HG03354 (cell line): ENCODE results near the gene CPNE2.

ENCODE experiments used
- ATAC-seq: cut with Tn5 transposase; IDR thresholded peaks from one replicate; pipeline ENCODE4 v1.9.1; 2021; ENCODE audit warnings: mild to moderate bottlenecking; ENCODE audit not compliant: unreplicated experiment, poor library complexity, severe bottlenecking

Gene CPNE2

DNA sequence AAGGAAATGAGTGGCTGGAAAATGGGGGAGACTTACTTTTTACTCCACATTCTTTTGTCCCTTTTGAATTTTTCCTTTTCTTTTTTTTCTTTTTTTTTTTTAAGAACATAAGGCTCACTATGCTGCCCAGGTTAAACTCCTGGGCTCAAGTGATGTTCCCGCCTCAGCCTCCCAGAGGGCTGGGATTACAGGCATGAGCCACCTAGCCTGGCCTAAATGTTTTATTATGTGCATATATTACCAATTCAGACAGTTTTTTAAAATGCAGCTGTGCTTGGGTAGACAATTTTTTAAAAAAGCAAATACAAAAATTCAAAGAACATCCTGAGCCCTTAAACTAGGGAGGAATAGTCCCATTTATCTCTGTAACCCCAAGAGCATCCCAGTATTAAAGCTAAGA is 65.2 kb downstream of the CPNE2 start:
- no peak for ATAC-seq

- no peak for ATAC-seq
Observed at GRCh38 chr16:57159447-57159846, 67.1 kb downstream of the CPNE2 start.

- no peak for ATAC-seq
Observed at GRCh38 chr16:57163842-57164241, 71.5 kb downstream of the CPNE2 start.

DNA sequence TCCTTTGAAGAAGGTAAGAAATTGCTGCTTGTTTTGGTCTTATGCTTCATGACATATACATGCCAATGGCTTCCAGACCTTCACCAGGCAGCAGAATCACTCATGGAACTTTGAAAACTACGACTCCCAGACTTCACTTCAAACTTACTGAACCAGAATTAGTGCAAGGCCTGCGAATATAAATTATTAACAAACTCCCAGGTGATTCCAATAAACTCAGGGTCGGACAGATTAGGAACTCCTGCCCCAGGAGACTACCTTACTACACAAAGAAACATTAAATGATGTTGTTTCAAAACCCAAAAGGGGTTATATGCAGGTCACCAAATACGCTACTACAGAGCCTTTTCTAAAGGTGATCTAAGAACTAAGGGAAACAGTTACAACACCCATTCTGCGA is 73.1 kb downstream of the CPNE2 start:
- ATAC-seq, result no peak

DNA sequence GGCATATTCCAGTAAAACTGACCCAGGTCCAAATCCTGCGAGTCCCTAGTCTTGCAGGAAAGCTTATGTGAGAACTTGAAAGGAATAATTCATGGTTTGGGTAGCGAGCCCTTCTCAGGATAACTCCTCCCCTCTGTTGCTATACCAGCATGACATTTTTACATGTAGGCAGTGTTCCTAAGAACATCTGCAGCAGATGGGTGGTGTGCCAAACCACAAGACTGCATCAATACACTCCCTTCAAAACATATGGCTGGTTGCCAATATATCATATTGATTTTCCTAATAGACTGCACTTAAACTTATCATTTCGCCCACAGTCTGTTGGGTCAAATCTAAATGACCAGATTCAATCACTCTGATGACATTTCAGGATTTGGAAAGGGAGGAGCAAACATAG is 73.6 kb downstream of the CPNE2 start:
- ATAC-seq, result no peak

DNA sequence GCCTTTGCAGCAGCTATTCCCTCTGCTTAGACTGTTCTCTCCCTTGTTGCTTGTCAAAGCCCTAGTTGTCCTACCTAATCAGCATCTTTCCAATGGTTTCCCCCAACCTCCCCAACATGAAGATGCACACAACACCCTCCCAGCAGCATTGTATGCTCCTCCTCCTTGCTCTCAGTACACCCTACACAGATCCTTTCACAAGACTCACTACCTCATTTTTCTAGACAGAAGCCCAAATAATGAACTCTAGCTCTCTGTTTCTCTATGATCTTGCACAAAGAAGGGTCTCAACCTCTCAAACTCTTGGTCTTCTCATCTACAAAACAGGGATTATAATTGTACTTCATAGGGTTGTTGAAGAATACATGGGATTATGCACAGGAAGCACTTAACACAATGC is 74.1 kb downstream of the CPNE2 start:
- no peak for ATAC-seq

GRCh38 chr16:57166951-57167350 is 74.6 kb downstream of the CPNE2 start:
- no peak for ATAC-seq

DNA sequence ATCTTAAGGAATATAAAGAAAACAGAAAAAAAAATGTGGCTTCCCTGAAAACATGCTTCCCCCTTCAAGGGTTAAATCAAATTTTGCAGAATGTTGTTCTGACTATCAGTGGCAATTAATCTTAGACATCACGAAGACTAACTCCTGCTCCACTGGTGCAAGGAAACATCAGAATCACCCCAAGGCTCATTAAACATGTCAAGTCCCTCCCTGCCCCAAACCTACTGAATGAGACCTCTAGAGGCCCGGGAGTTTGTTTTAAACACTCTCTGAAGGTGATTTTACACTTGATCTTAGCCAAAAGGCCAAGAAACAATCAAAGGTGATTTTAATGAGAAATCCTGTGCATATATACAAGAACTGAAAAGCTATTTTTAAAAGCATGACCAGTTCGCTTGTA is 75.2 kb downstream of the CPNE2 start:
- no peak for ATAC-seq

- ATAC-seq, result no peak
Observed at GRCh38 chr16:57167953-57168352, 75.6 kb downstream of the CPNE2 start.

DNA sequence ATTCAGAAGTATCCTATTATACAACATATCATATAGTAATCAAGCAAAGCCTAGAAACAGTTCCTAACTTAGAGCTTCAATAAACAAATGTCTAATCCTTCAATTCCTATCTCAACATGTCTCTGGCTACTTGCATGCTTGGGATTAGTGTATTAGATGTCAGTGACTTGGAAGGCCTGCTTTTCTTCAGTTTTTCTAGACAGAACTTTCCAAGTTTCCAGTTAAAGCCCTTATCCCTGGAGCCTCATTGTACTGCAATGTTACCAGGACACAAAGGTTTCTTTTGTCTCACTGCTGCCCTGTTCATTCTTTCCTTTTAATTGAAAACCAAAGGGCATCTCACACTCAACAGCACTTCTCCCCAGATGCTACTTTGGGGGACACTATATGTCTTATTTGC is 76.9 kb downstream of the CPNE2 start:
- ATAC-seq, result no peak

DNA sequence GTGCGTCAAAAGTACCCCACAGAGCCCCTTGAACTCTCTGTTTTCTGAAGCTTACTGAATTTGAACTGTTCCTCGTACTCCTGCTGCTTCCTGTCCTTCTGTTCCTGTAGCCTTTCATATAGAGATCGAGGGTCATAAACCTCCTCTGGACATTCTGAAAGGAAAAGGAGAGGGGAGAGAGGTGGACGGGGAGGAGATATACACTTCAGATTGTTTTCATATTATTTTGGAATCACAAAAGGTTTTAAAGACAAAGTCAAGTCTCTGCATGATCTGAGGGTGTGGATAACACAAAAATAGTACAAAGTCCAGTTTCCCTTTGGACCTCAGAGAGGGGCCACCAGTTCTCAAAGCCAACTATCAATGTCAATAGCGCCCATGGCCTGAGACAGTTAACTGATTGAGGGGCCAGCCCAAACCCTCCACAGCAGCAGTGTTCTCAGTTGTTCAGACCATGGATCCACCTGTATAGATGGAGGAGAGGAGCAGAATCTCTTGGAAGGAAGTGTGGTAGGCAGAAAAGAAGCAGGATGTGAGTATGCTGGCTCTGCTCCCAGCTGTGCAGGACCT is 80.4 kb downstream of the CPNE2 start:
- no peak for ATAC-seq

DNA sequence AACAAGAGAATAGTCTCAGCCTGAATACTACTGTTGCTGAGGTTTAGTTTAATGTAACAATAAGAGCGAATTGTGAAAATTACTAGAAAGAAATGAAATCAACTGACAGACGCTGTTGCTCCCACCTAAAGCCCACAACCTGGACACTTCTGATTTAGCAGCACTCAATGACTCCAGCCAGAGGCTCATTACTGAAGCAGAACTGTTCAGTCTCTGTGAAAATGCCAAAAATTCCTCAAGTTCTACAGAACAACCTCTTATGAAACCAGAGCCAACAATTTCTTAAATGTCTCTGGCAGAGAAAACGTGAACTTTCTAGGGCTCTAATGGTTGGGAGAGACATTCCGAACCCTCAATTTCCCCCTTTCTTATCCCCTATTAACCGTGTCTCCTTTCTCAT is 83.5 kb downstream of the CPNE2 start:
- ATAC-seq, result no peak

DNA sequence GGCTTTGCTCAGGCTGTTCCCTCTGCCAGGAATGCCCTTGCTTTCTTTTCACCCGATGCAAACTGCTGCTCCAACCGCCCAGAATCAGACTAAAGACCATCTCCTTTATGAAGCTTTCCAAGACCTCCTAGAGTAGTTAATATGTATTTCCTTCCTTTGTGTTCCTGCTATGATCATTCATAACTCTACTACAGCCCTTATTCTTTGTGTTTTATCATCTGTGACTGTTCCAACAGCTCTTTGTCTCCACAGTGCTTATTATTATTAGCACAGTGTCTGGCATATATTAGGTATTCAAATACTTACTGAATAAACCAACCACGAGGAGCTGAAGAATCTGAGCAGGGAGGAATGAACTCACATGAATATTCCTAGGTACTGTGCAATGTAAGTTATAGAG is 85.8 kb downstream of the CPNE2 start:
- no peak for ATAC-seq

GRCh38 chr16:57178793-57179212 is 86.4 kb downstream of the CPNE2 start:
- ATAC-seq, result no peak

GRCh38 chr16:57179215-57179828 is 86.9 kb downstream of the CPNE2 start:
- no peak for ATAC-seq

DNA sequence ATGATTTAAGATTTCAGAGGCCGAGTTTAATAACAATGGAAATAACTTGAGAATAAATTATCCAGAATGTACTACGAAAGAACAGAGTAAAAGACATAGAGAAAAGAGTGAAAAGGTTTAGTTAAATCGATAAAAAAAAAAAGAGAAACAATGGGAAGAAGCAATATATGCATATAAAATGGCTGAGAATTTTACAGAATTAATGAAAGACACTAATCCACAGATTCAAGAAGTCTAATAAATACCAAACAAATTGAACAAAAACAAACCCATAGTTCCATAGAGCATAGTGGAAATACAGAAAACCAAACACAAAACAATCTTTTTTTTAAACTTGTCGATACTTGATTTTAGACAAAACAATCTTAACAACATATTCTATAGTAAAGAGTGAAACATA is 91.7 kb downstream of the CPNE2 start:
- no peak for ATAC-seq

- ATAC-seq, result no peak
Observed at GRCh38 chr16:57184887-57185445, 92.6 kb downstream of the CPNE2 start.

DNA sequence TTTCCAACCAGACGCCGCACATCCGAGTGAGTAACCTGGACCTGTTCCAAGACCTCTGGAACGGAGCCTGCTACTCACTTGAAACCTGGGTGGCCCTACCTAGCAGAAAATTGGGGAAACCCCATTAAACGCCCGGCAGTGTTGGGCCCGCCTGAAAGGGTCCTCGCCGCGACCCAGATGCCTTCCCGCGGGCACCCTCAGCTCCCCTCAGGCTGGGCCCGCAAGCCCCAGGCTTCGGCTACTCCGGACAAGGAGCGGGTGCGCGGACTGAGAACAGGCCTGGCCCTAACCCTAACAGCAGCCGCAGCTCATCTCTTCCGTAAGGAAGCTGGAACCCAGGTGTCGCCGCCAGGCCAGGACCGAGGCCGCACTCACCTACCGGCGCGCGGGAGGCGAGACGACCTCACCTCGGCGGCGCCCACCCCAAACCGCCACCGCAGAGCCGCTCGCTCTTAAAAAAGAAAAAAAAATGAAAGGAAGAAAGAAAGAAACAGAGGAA is 93.1 kb downstream of the CPNE2 start:
- peak; percentile 45 for ATAC-seq

DNA sequence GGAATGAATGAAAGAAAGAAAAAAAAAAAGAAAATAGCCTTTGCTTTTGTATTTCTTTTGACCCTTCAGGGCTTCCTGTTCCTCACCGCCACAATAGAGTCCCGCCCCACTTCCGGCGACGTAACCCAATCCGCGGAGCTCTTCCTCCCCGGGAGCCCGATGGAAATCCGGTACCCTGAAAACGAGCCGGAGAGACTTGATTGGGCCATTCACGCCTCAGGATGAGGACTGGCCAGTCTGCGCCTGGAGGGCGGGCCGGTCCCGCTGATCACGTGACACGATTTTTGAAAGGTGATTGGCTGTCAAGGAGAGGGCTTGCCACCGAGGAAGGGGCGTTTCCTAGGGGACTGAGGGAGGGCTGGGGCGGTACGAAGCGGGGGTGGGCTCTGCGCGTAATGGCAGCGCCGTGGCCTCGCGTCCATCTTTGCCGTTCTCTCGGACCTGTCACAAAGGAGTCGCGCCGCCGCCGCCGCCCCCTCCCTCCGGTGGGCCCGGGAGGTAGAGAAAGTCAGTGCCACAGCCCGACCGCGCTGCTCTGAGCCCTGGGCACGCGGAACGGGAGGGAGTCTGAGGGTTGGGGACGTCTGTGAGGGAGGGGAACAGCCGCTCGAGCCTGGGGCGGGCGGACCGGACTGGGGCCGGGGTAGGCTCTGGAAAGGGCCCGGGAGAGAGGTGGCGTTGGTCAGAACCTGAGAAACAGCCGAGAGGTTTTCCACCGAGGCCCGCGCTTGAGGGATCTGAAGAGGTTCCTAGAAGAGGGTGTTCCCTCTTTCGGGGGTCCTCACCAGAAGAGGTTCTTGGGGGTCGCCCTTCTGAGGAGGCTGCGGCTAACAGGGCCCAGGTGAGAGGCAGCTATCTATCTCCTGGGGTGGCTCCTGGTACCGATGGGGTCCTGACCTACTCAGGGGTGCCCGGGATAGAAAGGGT is 93.8 kb downstream of the CPNE2 start, which contains the start of the genes PSME3IP1 and RSPRY1:
Gene PSME3IP1 (minus strand): TSS at position 95 of the 927 bp plus-strand sequence. CDS start 12,185 bp downstream, outside the sequence.
Gene RSPRY1 (plus strand): TSS at position 385 of the 927 bp plus-strand sequence. CDS start 18,330 bp downstream, outside the sequence.
- ATAC-seq, result peak; percentile 90
